Astrocyte of the spinal cord (primary cell): ENCODE data around the gene MAPK8.

Experiments
- DNase-seq: peaks from one replicate; pipeline ENCODE4 v3.0.0; 2011; ENCODE audit warnings: low read depth, low spot score
- H3K4me3 ChIP-seq: 2 replicates; pipeline ENCODE4 v1.5.1; 2011; ENCODE audit warnings: low read depth, mild to moderate bottlenecking, low read length, moderate library complexity
- CTCF ChIP-seq: IDR thresholded peaks from 2 replicates; pipeline ENCODE4 v1.5.1; 2012; ENCODE audit warnings: low read depth, mild to moderate bottlenecking, low read length, inconsistent platforms
- in situ Hi-C: cut with HindIII; loops from 2 replicates; pipeline ENCODE4 v1.10.0; 2017; ENCODE audit warnings: low sequenced_read_pairs

MAPK8 gene

DNA sequence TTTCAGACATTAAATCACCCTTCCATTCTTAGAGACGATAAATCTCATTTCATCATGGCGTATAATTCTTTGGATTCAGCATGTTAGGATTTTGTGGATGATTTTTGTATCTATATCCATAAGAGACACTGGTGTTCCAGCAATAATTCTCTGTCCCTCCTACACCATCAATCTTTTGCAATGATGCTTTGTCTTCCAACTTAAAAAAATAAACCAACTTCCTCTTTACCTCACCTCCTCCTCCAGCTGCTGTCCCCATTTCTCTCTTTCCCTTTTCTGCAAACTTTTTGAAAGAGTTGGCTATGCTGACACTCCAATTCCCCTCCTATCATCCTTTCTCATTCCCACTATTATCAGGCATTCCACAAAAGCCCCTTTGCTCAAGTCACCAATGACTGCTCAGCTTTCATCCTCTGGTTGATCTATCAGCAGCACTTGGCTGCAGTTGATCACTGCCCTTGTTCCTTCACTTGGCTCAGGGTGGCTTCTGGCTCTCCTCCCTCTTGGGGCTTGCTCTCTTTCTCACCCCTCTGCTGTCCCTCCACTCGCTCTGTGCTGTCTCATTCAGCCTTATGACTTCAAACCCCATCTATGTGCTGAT, 168.4 kb downstream of the MAPK8 start:
- DNase-seq, result no peak
- TF ChIP-seq CTCF, result no peak

DNA sequence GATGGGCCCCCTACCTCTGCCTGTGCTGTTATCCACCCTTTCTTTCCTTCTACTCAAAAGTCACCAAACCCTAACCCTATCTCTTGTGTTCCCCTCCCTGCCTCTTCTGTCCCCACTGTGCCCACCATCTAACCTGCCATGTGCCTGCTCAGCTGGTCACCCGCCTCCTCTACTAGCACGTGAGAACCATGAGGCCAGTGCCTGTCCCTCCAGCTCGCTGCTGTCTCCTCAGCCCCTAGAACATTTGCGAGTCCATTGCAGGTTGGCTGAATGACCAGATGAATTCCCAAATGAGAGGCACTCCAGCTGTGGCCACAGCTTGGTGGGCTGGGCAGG, 169.4 kb downstream of the MAPK8 start:
- H3K4me3 ChIP-seq, result no peak overlapping the region
- in situ Hi-C loops, result no loop called here
- no peak for TF ChIP-seq CTCF
- no peak for DNase-seq

More for the DNA sequence above, 168.4 kb downstream of the MAPK8 start:
- in situ Hi-C loops, result no loop called here
- H3K4me3 ChIP-seq, result no peak overlapping the region

DNA sequence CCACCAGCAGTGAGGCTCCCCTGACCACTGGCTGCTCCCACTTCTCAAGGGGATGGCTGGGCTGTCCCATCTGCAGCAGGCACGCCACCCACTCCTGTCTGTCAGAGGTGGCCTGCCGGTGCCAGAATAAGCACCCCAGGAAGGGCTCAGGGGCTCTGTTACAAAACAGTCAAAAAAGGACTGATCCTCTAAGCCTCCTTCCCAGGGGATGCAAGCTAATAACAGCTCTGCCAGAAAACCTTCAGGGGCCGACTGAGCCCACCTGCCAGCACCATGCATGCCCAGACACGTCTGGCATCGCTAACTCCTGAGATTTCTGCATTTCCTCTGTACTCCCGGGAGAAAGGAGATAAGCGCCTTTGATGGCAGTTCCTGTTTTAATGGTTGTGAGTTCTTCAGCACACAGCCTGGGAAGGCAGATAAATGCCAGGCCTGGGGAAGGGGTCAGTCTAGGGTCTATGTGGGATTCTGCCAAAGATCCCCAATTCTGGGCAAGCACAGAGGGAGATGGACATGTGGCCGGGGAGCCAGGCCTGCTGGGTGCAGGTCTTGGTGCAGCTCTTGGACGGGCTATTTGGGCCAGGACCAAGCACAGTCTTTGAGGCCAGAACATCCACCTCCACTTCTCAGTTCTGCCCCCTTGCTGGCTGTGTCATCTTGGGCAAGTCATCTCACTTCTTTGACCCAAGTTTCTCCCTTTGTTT, 170.0 kb downstream of the MAPK8 start:
- no peak for DNase-seq
- TF ChIP-seq CTCF, result no peak
- in situ Hi-C loops, result no loop called here
- no peak overlapping the region for H3K4me3 ChIP-seq

DNA sequence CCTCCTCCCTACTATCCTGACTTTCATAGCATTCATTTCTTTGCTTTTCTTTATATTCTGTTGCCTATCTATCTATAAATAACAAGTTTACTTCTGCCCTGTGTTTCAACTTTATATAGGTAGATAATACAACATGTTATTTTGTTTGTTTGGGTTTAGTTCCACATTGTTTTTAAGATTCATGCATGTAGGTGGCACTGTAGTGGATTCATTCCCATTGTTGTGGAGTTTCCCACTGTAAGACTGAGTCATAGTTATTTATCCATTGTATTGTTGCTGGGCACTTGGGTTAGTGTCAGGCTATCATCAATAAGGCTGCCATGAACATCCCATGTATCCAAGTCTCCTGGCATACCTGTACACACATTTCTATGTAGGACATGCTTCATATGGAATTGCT, 170.7 kb downstream of the MAPK8 start:
- no peak for DNase-seq
- no peak for TF ChIP-seq CTCF
- in situ Hi-C loops, result no loop called here
- H3K4me3 ChIP-seq, result no peak overlapping the region

- in situ Hi-C loops, result no loop called here
- TF ChIP-seq CTCF, result no peak
- no peak overlapping the region for H3K4me3 ChIP-seq
- no peak for DNase-seq
These were observed 171.1 kb downstream of the MAPK8 start for GRCh38 chr10:48477616-48478015.

DNA sequence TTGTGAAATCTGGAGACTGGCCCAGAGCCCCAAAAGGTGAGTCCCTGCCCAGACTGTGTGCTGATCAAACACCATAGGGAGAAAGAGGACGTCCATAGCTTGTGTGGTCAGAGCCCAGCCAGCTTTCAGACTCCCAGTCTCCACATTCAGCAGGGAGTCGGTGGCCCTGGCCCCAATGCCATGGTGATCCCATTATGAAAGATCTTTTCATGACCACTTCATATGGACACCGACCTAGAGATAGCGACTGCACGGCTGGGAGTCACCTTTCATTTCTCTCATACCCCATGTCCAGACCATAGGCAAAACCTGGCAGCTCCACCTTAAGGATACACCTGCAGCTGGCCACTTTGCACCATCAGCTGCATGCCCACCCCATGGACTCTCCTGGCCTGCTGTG, 172.0 kb downstream of the MAPK8 start:
- DNase-seq, result no peak
- no peak overlapping the region for H3K4me3 ChIP-seq
- no peak for TF ChIP-seq CTCF
- in situ Hi-C loops, result no loop called here
